Non-pigmented ciliary epithelial cell (primary cell): Measurements from ENCODE around the gene APC2.

Experiments used
- DNase-seq: peaks from one replicate; pipeline ENCODE4 v3.0.0-alpha.2; 2010; ENCODE audit warnings: low read depth

Gene APC2

DNA sequence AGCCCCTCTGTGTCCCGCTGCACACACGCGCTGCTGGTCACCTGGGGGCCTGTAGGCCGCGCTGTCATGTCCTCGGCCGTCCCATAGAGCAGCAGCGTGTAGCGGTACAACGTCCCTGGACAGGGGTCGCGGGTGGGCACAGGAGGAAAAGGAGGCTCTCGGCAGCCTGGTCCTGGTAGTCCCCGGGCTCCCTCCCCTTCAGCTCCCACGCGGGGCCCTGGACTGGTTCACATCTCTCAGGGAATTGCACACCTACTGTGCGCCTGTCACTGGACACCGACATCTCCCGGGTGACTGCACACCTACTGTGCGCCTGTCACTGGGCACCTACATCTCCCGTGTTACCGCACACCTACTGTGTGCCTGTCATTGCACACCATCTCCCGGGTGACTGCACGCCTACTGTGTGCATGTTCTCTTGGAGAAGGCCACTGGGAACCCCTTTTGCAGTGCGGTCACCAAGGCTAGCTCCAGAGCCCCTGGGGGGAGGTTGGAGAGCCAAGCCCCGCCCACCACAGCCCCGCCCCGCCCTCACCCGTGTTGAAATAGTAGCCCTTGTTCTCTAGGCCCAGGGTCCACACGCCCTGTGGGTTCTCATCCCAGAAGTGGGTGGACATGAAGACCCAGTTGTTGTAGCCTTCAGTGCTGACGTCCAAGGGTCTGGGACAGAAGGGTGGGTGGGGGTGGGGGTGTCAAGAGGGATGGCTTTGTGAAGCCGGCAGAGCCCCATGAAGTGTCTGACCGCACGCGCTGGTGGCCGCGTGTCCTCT is 32.6 kb downstream of the APC2 start:
- no peak for DNase-seq

DNA sequence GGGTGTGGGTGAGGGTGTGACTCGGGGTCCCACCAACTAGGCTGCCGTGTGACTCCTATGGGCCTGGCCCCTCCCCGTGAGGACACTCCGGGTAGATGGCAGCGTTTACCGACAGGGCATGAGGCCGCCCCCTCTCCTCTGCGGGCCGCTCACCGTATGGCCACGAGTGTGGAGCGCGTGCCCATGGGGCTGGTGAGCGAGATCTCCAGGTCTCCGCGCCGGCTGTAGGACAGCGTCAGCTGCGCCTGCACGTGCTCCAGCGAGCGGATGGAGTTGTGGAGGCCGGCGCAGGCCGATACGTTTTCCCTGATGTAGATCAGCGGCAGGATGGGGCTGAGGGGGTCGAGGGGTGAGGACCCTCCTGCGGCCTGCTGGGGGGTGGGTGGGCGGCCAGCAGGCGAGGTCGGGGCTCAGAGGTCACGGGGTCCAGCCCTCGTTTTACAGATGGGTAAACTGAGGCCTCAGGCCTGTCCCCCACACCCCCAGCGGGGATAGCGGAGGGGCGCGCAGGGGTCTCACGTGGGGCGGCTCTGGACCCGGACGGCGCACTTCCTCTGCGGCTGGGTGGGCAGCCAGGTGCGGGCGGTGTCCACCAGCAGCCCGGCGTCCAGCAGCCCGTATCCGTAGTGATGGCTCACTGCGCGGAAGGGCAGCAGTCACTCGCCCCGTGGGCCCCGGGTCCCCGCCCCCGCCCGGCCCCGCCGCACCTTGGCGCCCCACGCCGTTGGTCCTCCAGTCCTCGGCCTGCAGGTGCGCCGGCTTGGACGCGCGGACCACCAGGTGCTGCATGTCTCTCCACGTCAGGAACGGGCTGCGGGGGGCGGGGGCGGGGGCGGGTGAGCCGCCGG is 33.4 kb downstream of the APC2 start:
- DNase-seq: no peak

DNA sequence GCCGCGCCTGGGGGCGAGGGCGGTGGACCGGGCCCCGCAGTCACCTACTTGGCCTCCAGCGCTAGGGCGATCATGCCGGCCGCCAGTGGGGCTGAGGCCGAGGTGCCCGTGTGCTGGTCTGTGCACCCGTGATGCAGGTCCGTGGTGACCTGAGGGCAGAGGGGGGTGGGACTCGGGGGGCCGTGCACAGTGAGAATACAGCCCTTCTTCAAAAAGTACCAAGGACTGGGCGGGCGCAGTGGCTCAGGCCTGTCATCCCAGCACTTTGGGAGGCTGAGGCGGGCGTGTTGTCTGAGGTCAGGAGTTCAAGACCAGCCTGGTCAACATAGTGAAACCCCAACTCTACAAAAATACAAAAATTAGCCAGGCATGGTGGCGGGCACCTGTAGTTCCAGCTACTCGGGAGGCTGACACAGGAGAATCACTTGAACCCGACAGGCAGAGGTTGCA is 34.1 kb downstream of the APC2 start:
- no peak for DNase-seq

DNA sequence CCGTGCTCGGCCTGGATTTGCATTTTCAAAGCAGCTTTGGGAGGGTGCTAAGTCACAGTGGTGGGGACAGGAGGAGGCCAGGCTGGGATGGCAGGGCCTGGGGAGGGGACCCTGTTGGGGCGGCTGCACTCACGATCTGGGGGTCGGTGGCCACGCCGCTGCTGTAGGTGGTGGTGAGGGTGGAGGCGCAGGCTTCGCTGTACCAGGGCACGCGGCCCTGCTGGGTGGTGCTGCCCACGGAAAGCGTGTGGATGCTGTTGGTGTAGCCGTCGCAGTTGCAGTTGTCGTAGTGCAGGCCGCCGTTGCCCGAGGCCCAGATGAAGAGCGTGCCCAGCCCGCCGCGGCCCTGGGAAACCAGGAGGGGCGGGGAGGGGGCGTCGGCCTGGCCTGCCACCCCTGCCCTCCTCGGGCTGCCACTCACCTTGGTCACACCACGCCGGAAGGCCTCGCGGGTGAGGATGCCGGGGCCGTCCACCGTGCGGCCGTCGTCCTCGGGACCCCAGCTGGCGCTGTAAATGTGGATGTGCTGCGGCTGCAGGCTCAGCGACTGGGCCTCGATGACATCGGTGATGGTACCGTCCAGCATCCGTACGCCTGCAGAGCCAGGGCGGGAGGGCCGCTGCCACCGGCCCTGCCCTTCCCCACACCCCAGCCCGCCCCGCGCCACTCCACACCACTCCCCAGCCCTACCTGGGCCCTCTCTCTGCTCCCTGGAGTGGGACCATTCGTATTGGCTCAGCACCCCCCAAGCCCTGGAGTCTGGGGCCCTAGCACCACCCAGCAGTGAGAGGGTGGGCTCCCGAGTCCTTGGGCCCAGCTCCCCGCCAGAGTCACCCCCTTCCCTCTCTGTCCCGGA is 37.0 kb downstream of the APC2 start:
- DNase-seq: no peak

DNA sequence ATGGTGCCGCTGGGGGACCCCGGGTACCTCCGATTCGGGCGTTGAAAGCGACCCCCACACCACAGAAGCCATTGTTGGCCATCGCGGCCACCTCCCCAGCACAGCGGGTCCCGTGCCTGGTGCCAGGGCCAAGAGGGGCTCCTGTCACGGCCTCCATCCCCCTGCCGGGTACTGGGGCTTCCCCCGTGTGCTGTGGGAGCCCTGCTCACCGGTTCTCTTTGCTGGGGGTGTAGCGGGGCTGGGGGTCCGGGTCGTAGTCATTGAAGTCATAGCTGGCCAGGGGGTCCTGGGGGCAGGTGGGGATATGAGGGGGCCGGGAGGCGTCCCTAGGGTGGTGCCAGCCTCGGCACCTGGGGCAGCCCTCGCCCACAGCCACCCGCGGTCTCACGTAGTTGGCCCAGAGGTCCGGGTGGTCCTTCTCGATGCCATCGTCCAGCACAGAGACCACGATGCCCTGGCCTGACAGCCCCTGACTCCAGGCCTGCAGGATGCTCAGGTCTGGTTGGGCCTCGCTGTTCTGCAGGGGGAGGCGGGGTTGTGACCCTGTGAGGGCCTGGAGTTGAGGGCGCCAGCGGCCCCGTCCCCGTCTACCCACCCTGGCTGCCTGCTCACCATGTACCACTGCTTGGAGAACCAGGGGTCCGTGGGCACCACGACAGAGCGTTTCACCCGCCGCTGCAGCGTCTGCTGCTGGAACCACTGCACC is 37.8 kb downstream of the APC2 start:
- DNase-seq: no peak

DNA sequence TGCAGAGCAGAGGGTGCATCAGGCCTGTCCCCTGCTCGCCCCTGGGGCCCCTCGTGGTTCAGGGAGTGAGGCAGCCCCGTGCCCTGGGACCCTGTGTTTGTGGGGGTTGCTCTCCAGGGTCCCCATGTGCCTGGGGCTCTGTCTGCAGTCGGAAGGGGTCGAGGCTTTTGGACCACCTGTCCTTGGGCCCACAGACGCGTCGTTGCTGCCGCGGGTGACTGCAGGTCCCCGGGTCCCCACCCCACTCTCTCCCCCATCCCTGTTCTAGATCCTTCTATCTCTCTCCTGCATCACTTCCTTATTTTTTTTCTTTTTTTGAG is 38.3 kb downstream of the APC2 start:
- DNase-seq: no peak

DNA sequence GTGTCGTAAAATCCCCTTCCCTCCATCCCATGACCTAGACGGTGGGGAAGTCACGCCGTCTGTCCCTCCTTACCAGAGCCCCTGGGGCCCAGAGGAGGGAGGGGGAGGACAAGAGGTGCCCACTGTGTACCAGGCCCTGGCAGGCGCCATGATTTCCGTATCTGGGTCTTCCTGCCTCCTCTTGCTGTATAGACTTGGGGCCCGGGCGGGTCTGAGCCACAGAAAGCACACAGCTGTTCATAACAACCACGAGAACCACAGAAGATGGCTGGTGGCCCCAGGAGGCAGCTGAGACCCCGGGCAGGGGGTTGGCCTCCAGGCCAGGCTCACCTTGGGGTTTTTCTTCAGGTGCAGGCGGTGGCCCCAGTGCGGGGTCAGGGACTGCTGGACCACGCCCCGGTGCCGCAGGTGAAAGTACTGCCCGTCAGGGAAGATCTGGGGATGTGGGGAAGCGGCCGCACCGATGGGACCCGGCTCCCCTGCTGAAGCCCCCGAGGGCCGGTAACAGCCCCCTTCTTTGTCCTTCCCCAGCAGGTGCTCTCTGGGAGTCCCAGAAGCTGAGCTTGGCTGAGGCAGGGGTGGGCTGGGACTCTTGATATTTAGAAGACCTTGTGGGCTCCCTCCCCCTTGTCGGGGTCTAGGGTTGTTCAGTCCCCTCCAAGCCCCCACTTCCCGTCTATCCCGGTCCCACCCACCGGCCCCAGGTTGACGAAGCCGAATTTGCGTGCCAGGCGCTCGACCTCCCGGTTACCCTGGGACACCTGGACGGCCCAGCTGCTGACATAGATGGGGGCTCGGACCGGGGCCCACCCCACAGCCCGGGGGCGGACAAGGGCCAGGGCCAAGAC is 39.8 kb downstream of the APC2 start:
- DNase-seq: no peak

DNA sequence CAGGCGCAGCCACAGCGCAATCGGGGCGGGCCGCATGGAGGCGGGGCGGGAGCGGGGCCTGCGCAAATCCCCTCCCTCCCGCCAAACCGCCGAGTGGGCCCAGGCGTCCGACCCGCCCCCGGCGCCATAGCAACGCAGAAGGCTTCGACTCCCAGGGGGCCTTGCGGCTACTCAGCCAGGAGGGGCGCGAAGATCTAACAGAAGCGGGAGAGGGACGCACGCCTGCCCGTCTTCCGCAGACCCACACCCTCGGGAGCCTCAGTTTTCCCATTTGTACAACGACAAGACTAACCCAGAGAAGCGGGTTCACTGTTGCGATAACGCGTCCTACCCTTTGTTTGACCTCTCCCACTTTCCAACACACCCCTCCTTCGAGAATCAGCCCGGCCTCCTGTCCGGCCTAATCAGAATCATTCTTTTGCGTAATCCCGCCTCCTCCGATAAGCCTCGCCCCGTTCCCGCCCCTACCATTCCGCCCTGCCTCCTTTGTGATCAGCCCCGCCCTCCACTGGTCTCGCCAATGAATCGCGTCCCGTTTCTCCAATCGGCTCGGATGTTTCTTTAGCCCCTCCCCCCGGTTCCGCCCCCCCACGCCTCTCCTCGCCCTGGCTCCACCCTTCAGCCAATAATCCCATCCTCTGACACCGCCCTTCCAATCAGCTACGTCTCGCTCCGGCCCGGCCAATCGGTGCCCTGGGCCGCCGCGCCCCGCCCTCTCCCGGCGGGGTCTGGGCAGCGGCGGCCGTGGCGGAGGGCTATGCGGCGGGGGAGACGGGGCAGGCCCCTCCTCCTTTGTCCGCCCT is 40.6 kb downstream of the APC2 start, which contains the start of gene PCSK4:
PCSK4 (minus strand) TSS at position 40 of the 803 bp plus-strand sequence; CDS start at position 36, 4 bp downstream.
- peak; percentile 95 for DNase-seq

DNA sequence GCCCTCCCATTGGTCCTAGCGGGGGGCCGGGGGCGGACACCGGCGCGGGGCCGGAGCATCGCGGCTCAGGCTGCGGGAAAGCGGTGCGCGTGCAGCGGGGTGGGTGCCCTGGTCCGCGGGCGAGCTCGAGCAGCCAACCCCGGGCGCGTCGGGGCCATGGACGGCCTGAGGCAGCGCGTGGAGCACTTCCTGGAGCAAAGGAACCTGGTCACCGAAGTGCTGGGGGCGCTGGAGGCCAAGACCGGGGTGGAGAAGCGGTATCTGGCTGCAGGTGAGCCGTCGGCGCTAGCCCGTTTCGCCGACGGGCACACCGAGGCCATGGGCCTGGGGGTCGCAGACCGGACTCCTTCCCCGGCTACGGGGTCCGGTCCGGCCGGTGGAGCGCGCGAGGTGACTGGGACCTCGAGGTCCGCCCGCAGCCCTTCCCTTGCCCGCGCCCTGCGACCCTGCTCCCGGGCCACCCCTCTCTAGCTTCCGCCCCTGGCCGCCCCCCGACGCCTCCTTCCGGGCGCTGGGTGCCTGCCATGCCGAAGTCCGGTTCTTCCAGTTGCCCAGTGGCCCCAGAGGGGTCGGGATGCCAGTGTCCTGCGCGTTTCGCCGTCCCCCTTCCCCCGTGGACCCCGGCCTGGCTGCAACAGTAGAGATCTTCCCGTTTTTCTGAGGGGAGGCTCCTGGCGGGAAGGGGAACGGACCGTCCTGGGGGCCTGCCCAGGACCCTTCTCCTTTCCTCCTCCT is 41.4 kb downstream of the APC2 start, which contains the start of gene REEP6:
REEP6 (plus strand) TSS at position 68 of the 735 bp plus-strand sequence; CDS start at position 157, 89 bp downstream.
- no peak for DNase-seq

DNA sequence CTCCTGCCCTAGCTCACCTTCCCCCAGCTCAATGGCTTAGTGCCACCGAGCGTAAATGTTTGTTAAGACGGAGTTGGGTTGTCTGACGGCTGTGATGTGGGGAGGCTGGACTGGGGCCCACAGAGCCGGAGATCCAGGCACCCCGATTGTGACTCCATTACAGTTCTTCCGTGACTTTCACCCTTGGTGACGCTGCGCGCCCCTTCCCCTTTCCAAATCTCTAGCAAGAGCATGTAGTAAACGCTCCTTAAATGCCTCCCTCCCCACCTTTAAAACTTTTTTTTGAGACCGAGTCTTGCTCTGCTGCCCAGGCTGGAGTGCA is 41.9 kb downstream of the APC2 start:
- no peak for DNase-seq

DNA sequence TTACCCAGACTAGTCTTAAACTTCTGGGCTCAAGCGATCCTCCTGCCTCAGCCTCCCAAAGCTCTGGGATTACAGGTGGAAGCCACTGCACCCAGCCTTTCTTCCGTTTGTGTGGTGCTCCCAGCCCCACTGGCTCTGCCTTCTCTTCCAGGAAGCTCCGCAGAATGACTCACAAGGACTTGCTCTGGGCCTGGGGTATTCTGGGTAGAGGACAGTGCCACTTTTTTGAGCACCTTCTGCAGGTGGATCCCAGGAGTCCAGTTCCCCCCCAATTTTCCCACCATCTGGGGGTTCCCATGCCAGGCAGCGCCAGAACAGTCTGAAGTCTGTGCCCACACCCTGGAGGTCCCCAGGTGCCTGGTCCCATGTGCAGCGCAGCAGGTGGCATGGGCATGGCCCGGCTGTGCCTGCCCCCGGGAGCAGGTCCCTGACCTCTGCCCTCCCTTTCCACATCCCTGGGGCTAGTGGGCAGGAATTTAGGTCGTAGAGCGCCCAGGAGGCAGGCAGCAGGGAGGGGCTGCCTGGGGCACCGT is 42.6 kb downstream of the APC2 start:
- DNase-seq: no peak

DNA sequence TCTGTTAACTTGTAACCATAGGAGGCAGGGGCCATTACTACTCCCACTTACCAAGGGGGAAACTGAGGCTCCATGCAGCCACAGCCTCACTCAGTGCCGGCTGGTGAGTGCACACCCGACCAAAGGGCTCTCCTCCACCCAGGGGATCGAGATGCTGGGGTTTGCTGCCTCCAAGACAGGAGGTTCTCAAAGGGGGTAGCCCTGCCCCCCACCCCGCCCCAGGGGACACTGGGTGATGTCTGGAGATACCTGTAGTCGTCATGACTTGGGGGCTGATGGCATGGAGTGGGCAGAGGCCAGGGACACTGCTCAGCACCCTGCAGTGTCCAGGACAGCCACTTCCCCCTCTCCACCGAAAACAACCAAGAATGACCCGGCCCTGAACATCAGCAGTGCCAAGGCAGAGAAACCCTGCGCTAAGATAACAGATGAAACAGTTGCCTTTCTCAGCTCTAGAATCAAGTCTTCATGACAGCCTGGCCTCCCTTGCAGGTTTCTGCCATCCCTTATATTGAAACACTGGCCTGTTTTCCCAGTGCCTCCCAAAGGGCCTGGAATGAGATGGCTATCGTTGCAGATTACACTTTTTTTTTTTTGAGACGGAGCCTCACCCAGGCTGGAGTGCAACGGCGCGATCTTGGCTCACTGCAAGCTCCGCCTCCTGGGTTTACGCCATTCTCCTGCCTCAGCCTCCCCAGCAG is 44.3 kb downstream of the APC2 start:
- no peak for DNase-seq

DNA sequence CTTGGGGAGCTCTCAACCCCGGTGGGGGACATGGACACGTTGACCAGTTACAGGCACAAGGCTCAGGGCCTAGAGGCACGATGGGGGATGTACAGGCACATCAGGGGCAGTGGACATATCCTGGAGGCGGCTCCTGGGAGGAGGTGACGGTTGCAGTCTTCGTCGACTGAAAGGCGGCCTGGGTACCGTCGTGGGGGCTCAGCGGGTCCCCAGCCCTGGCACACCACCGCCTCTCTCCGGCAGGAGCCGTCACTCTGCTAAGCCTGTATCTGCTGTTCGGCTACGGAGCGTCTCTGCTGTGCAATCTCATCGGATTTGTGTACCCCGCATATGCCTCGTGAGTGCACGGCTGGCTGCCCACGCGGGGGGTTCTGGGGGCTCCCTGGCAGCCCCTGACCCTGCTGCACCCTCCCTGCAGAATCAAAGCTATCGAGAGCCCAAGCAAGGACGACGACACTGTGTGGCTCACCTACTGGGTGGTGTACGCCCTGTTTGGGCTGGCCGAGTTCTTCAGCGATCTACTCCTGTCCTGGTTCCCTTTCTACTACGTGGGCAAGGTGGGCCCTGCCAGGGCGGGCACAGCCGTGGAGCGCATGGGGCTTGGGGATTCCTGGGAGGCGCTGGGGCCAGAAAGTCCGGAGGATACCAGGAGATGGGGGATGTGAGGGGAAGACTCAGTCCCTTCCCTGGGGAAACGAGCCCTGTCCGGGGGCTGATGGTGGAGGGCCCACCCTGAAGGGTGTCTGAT is 45.3 kb downstream of the APC2 start:
- DNase-seq: no peak

DNA sequence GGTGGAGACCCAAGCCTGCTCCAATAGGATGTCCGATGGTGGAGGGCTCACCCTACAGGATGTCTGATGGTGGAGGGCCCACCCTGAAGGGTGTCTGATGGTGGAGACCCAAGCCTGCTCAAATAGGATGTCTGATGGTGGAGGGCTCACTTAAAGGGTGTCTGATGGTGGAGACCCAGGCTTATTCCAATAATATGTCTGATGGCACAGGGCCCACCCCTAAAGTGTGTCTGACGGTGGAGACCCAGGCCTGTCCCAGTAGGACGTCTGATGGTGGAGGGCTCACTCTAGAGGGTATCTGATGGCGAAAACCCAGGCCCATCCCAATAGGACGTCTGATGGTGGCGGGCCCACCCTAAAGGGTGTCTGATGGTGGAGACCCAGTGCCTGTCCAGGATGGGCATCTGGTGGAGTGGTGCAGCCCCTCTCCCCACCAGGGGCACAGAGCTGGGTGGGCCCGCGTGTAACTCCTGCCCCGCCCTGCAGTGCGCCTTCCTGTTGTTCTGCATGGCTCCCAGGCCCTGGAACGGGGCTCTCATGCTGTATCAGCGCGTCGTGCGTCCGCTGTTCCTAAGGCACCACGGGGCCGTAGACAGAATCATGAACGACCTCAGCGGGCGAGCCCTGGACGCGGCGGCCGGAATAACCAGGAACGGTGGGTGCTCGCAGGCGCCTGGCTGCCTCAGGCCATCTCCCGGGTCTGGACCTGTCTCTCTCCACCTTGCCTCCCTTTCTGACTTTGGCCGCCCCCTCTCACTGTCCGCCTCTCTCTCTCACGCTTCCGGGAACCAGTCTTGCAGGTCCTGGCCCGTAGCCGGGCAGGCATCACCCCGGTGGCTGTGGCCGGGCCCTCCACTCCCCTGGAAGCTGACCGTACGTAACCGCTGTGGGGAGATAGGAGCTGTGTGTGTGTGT is 46.1 kb downstream of the APC2 start:
- no peak for DNase-seq

DNA sequence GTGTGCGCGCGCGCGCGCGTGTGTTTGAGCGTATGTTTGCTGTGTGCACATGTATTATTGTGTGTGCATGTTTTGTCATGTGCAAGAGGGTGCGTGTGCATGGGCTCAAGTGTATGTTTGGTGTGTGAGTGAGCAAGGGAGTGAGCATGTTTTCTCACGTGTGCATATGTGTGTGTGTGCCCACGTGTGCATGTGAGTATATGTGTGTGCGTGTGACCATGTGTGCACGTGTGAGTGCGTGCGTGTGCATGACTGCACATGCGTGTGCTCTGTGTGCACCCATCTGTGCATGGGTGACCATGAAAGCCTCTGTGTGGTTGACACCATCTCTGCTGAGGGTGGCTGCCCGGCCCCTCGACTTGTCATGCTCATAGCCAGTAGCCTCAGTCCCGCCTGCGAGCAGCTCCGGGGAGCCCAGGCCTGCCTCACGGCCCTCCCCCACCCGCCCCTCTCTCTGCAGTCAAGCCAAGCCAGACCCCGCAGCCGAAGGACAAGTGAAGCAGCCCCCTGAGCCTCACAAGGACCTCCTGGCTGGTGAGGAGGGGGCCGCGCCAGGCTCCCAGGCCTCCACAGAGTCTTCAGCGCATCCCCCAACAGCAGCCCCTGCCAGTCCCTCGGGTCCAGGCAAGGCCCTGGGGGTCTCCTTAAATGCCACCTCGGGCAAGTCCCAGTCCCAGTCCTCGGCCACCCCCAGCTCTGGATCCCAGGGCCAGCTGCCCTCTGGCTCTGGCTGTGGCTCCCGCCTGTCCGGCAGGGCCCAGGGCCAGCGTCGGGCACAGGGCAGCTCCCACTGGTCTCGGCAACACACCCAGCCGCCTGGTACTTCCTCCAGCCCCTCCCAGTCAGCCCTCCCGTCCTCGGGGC is 47.0 kb downstream of the APC2 start:
- DNase-seq: no peak
